GM23338 (cell line): ENCODE results near the gene SHISAL1.

ENCODE experiments used
- CTCF ChIP-seq, 2 experiments: fragments of 200-600 bp in 1 of 2; sonication (generic) in 1 of 2; conservative IDR thresholded peaks; 2 replicates each; pipeline versions ENCODE4 v1.5.1 to v1.6.1; 2016 to 2017; ENCODE audit warnings: antibody characterized with exemption in 2 of 2, low read depth in 2 of 2, mild to moderate bottlenecking in 2 of 2, moderate library complexity in 1 of 2
- REST ChIP-seq: IDR thresholded peaks from one replicate; pipeline ENCODE4 v1.6.1; 2018; ENCODE audit warnings: antibody characterized with exemption; ENCODE audit not compliant: unreplicated experiment
- STAT1 ChIP-seq: IDR thresholded peaks from one replicate; pipeline ENCODE4 v1.6.1; 2016; ENCODE audit warnings: antibody characterized with exemption; ENCODE audit not compliant: unreplicated experiment

DNA sequence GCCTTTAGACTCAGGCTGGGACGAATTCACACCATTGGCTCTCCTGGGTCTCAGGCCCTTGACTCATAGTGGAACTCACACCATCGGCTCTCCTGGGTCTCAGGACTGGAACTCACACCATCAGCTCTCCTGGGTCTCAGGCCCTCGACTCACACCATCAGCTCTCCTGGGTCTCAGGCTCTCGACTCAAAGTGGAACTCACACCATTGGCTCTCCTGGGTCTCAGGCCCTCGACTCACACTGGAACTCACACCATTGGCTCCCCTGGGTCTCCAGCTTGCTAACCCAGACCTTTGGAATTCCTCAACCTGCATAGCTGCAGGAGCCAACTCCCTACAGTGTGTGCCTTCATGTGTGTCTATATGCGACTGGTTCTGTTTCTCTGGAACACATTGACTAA, 56.7 kb downstream of the SHISAL1 start:
- no peak for TF ChIP-seq STAT1
- no peak for TF ChIP-seq CTCF (conservative IDR thresholded peaks at IDR 0.05; ENCODE audit: low read depth in 2 of 2)
- TF ChIP-seq REST, result no peak
